Measurements from ENCODE around the gene DNAJB6. TPM values are rescaled to one million over a fixed set of nuclear protein-coding genes. Genes with fewer than 3 reads are reported as not detected.
A peak's percentile ranks its signal among the peaks of the same experiment; 100 is the strongest.

Gene DNAJB6
- total and polyA plus RNA-seq, 2 of the 4 experiments (the other 2 are of a cell fraction), result 93.4 to 165 TPM

- POLR2A ChIA-PET (ENCODE audit: unreplicated experiment), result no interaction called here
- intact Hi-C loops (cut with micrococcal nuclease), result no loop called here
- Histone ChIP-seq H2BK5ac (ENCODE audit: low read depth, low read length, poor library complexity, severe bottlenecking) (no peak overlapping the region), H2AK5ac (ENCODE audit: low read depth, low read length) (no peak overlapping the region), H3K36me3 (ENCODE audit: control insufficient read depth, insufficient read depth, low read length) (peaks cover 27% of the 10 kb centered on the region; the same call in 1 of the 2 replicates), H3K9me3 (ENCODE audit: control insufficient read depth, insufficient read depth, low read length) (no peaks in the 10 kb centered on the region), H3K4ac (ENCODE audit: low read depth, low read length) (no peak overlapping the region), H2AK9ac (replicated peaks; ENCODE audit: low read depth, low read length, poor library complexity) (no peak overlapping the region), H3K23ac (ENCODE audit: low read depth, low read length) (no peak overlapping the region), H3K9me1 (ENCODE audit: insufficient read depth, low read length) (peaks cover 39% of the 10 kb centered on the region), H3K4me3 (ENCODE audit: insufficient read depth, low read depth, low read length) (no peak overlapping the region), H4K5ac (ENCODE audit: low read depth, low read length) (no peak overlapping the region), H3K14ac (replicated peaks; ENCODE audit: low read depth, low read length) (no peak overlapping the region), H3K9ac (ENCODE audit: low read depth, low read length) (no peak overlapping the region), H3K4me2 (ENCODE audit: low read depth, low read length) (no peak overlapping the region), H3K4me1 (ENCODE audit: control insufficient read depth, insufficient read depth, low read length) (peaks cover 30% of the 10 kb centered on the region), H4K20me1 (ENCODE audit: insufficient read depth, low read length) (peaks cover 60% of the 10 kb centered on the region), H2BK20ac (ENCODE audit: low read depth, low read length) (no peak overlapping the region), H3K18ac (ENCODE audit: low read depth, low read length) (no peak overlapping the region), H3K79me1 (ENCODE audit: low read depth in 1 of 2, low read length in 2 of 2) (peaks cover 16 to 84% of the 10 kb centered on the region in 2 experiments), H2BK120ac (ENCODE audit: low read depth, low read length) (no peak overlapping the region), H3K56ac (ENCODE audit: extremely low read depth, insufficient read depth, low read length) (no peak overlapping the region), H2AFZ (replicated peaks; ENCODE audit: low read length, poor library complexity) (no peak overlapping the region), H3K27me3 (ENCODE audit: control insufficient read depth, insufficient read depth, low read length) (no peaks in the 10 kb centered on the region), H4K8ac (ENCODE audit: low read depth in 2 of 2, low read length in 2 of 2) (no peak overlapping the region), H3K27ac (ENCODE audit: insufficient read depth, low read length) (no peak overlapping the region), H4K91ac (ENCODE audit: insufficient read depth, low read depth, low read length) (no peak overlapping the region), H2BK15ac (ENCODE audit: low read depth, low read length) (no peak overlapping the region)
- CTCF ChIA-PET, result no interaction called here
- WGBS, 2 experiments (ENCODE audit: extremely low coverage in 2 of 2, insufficient read length in 1 of 2), result 98% methylated on average over 9 of the region's 29 CpGs; no CpG with 5 or more reads in 1 of the 2 experiments
- in situ Hi-C loops (cut with MboI; ENCODE audit: low sequenced_read_pairs), result no loop called here
- no peak for DNase-seq
- TF ChIP-seq CEBPB (IDR thresholded peaks at IDR 0.05; ENCODE audit: low read depth, low read length), result peak; percentile 90
- TF ChIP-seq RCOR1 (IDR thresholded peaks at IDR 0.05; ENCODE audit: insufficient replicate concordance, low read length), result no peak
- no TSS peak for BruUV-seq (replicated peaks)
- dilution Hi-C loops (cut with HindIII; ENCODE audit: low sequenced_read_pairs, unreplicated experiment), result no loop called here
- no peak for ATAC-seq (ENCODE audit: low read depth)
These were observed 65.0 kb downstream of the DNAJB6 start for GRCh38 chr7:157401567-157402387.

All from IMR-90 (cell line).